Measurements from ENCODE around the gene TBC1D2B.

GRCh38 chr15:78110916-78111475, 33.5 kb upstream of the TBC1D2B start:
- TF ChIP-seq CTCF (conservative IDR thresholded peaks at IDR 0.05; ENCODE audit: low read depth, low read length) (no peak), RFX5 (IDR thresholded peaks at IDR 0.05; ENCODE audit: low read depth, low read length) (no peak), USF2 (IDR thresholded peaks at IDR 0.05; ENCODE audit: low read depth, low read length) (no peak), POLR2A (IDR thresholded peaks at IDR 0.05; ENCODE audit: low read depth, low read length) (no peak), RCOR1 (IDR thresholded peaks at IDR 0.05; ENCODE audit: insufficient replicate concordance, low read length) (no peak), RAD21 (IDR thresholded peaks at IDR 0.05; ENCODE audit: low read length) (no peak), BHLHE40 (IDR thresholded peaks at IDR 0.05; ENCODE audit: low read depth, low read length) (no peak), MAZ (IDR thresholded peaks at IDR 0.05; ENCODE audit: borderline replicate concordance, low read depth, low read length) (no peak), MXI1 (IDR thresholded peaks at IDR 0.05; ENCODE audit: borderline replicate concordance, low read depth, low read length) (no peak)

Data from IMR-90 (cell line).